Stimulated activated CD8-positive, alpha-beta memory T cell treated with anti-CD3 and anti-CD28 coated beads, Interleukin-12 subunit alpha, Interleukin-12 subunit beta, amount 100 ng/mL, for 1 hour (primary cell): Measurements from ENCODE around the gene DACH1.
"Not testable (repeated sequence)": the region's sequence is repeated elsewhere in the genome, so short reads cannot be mapped to it uniquely, and the experiment has no call there.

Experiments
- DNase-seq: peaks from one replicate; pipeline ENCODE4 v3.0.0-alpha.2; 2020; ENCODE audit warnings: low read depth

The DACH1 gene

DNA sequence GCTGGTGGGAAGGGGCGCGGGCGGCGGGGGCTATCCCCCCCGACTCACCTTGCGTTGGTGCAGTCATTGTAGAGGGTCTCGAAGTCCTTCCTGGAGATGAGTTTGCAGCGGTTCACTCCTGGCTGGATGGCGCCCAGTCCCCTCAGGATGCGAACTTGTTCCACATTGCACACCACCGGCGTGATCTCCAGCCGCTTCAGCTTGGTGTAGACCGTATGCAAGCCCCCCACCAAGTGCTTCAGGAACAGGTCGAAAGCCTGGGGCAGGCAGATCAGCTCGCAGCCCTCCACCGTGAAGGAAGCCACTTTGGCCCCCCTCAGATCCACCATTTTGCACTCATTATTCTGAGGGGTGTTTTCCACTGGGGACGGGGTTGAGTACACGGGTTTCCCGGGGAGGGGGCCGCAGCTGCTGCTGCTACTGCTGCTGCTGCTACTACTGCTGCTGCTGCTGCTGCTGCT lies 1.1 kb downstream of the DACH1 start:
- DNase-seq = no peak

DNA sequence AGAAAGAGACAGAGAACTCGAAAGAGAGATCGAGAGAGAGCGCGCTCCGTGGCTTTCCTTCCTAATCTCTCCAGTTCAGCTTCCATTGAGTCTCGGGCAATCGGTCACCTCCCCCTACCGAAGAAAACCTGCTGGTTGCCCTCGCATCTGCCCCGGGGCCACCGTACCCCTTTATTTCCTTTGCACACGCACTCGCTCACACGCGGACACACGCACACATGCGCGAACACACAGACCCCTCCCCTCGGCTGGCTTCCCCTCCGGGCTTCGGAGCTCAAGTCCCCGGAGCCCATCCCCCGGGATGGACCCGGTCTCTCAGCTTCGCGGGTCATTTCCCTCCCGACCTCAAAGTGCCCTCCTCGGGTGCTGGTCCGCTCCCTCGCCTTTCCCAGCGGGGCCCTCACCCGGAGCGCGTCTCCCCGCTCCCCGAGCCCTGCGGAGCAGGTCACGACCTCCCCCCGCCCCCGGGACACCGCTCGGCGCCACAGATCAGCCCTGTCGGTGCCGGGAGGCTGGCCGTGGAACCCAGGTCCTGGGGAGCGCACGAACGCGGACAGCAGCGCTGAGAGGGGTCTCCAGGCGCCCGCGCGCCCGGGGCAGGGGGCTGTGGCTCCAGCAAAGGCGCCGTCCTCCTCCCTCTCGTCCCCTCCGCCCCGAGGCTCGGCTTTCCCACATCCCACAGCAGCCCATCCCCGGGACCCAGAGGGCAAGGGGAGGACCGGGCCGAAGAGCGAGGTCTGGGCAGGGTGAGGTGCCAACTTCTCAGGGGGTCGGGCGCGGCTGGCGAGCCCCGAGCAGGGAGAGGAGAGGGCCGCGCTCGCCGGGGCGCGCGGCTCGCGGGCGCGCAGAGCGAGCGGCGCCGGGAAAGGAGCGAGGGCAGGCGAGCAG lies 1.8 kb downstream of the DACH1 start:
- DNase-seq = no peak

DNA sequence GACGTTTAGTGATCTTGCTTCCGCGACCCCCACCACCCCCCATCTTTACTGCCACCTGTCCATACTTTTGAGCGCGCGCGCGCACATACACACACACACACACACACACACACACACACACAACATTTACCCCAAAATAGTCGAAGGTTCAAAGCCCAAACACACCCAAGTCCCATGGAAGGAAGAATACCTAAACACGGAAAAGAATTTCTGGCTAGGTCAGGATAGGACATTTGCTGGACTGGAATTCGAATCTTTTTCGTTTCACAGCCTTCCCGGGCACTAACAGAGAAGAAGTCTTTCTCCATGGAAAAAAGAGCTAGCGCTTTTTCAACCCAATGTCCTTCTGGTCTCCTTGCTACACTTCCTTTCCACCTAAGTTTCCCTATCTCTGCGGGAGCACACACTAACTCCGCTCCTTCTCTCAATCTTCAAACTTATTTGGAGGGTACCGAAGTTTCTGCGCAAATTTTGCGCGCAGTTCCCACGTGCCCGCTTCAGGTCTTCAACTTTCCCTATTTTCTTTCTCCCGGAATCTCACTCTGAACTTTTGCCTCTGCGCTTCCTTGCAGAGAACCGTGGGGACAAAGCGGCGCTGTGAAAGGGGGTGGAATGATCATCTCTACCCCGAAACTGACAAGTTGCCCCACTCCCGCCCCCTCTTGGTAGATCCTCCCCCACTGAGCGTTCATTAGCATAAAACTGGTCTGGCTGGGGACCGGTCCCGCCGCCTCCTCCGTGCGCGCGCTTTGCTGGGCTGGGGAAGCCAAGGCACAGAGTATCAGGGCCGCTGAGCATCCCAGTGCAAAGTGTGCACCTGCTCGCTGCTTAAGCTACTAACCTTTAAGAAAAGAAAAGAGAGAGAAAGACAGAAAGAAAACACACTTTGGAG lies 2.7 kb downstream of the DACH1 start:
- no peak for DNase-seq

DNA sequence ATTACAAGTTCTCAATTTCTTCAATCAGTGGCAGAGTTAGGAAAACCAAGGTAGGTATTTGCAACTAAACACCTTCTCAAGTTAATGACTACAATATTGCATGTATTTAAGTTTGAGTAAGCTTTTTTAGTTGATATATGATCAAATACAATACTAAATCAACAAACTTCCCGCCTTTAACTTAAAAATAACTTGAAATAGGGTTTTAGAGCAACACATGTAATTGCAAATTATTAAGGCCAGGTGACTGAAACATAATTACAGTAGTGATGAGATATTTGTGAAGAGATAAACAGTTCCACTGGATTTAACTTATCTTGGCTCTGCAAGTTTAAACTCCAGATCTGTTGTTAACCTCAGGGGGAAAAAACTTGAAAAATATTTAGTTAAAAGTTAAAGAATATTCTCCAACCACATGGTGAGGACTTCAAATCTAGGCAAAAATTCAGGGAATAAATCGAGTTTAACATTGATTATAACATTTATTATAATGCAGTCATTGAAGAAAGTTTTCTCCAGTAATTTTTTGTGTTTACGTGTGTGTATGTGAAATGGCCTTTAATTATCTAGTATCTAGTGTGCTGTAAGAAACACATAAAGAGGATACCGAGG lies 3.6 kb downstream of the DACH1 start:
- DNase-seq = no peak

DNA sequence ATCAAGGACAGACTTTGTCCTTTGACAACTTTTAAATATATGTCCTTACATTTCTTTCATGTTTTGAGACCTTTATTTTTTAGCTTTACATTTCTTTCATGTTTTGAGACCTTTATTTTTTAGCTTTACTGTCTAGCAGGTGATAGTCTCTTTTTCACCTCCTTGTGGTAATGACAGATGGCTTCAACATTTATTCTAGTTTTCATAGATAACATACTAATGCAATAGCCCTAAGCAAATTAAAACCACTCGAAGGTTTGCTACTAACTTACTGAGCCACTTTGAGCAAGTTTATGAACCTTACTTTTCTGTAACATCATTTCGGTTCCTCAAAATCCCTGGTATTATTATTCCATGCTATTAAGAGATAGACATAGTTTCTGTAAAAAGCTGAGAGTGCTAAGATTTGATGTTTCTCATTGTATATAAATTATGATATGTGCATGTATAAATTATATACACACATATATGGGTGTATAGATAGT lies 4.5 kb downstream of the DACH1 start:
- DNase-seq = no peak

DNA sequence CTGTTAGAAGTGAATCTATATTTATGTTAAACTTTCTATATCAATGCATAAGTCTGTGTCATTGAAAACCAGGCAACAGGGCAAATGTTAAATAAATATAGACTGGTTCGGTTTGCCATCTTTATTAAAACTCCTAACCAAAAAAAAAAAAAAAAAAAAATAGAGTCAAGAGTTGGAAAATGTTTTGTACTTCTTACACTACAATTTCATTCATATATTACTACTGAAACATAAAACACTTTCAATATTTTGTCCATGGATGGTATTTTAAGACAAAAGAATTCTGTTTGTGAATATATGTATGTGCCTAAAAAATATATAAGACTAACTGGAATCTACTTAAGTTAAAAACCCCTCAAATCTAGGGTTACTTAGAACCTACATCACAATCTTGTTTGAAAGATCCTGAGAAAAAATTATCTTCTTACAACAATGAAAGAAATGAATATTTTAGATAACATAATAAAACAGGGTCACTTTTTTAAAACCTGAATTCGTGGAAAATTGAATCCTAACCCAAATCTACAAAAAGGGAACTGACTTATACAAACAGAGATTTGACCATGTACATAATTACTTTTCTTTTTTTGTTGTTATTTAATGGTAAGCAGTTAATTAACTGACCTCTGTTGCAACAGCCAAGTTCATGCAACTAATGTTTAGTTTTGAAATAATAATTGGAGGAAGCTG lies 5.1 kb downstream of the DACH1 start:
- DNase-seq = no peak

DNA sequence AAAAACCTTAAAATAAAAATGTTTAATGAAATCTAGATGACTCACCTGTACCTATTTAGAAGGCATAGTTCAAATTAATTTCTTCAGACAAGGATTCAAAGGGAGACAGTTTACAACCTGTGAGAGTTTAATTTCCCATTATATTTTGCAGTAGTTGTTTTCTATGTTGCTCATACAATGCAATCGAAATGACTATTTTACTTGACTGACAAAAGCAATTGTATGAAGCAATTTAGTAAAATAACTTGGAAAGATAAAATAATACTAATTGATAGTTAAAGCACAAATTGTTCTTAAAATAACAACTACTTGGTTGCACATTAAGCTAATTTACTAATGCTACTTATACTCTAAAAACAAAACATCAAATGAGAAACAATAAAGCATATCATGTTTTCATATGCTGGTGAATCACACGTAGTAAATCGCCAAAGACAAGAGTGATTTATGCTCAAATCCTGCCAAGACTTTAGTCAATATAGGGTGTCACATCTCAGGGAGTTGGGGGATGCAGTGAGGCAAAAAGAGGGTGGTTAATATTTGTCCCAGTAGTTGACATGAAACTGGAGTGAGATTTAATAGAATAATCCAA lies 6.4 kb downstream of the DACH1 start:
- no peak for DNase-seq

DNA sequence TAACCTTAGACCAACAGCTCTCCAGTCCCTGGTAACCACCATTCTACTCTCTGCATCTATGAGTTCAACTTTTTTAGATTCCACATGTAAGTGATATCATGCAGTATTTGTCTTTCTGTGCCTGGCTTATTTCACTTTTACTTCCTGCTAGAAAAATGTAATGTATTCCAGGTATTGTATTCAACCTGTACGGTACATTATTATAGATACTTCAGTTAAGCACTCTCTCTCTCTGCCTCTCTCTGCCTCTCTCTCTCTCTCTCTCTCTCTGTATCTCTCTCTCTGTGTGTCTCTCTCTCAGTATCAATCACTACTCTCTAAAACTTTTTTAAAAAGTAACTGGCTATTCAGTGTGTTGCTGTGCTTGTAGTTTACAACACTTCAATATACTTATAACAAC lies 8.4 kb downstream of the DACH1 start:
- no peak for DNase-seq

DNA sequence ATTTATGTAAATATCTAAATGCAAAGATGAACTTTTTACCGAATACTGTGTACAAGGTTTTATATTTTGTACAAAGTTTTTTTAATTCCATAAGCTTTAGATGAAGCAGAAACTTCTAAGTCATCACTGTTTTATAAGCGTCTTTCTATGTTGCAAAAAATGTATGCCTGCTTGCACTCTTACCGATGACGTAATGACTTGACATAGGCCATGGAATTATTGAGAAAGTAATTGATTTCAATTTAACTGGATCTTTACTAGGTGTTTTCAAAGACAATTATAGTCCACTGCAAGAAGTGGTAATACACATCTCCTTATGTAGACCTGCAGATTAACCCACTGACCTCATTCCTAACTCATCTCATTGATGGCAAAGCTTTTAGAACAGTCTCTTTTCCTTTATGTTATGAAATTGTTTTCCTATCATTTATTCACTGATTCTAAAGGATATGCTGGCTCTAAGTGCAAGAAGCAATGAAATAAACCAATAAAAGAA lies 10.4 kb downstream of the DACH1 start:
- DNase-seq = no peak

DNA sequence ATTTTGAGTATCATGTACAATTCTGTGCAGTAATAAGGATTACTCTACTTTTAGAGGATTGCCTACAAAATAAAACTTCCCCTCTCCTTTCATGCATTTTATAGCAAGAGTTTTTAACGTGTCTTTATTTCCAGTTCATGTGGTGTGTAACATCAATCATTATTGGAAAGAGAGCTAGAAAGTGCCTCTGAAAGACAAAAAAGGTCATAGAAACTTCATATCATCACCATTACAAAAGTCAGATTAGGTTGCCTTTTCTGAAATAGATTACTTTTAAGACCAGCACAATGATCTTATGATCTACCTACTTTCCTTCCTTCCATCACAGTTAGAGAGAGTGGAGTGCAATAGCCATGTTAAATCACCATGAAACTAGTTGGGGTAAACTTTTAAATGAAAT lies 12.6 kb downstream of the DACH1 start:
- no peak for DNase-seq

DNA sequence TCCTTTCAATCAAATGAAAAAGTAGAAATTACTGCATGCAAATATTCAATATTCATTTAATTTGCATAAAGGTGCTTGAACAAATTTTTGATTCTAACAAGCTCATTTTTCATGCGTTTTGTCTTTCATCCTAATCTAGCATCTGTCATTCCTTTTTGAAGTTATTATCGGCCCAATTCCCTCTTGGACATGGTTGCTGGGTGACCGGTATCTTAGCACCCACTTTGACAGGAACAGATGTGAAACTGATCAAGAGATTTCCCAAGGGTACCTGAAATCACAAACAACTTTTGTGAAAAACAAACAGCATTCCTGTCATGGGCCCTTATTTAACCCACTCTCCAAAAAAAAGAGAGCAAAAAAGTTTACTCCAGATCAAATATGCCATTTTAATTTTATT lies 13.3 kb downstream of the DACH1 start:
- DNase-seq = no peak

DNA sequence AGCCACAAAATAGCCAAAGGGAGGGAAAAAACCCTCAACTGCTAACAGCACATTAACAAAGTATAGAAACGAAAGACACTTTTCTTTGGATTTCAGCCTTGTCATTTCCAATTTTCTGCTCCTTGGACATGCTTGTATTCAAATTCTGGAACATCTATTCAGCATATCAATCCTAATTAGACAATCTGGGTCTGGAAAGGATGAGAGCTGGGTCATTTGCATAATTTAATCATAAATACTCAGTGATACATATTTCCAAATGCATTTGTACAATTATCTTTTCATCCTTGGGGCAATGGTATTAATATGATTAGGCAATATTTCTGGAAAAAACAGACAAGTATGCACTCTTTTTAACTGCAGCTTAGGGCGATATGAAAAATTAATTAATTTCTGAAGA lies 14.3 kb downstream of the DACH1 start:
- no peak for DNase-seq

DNA sequence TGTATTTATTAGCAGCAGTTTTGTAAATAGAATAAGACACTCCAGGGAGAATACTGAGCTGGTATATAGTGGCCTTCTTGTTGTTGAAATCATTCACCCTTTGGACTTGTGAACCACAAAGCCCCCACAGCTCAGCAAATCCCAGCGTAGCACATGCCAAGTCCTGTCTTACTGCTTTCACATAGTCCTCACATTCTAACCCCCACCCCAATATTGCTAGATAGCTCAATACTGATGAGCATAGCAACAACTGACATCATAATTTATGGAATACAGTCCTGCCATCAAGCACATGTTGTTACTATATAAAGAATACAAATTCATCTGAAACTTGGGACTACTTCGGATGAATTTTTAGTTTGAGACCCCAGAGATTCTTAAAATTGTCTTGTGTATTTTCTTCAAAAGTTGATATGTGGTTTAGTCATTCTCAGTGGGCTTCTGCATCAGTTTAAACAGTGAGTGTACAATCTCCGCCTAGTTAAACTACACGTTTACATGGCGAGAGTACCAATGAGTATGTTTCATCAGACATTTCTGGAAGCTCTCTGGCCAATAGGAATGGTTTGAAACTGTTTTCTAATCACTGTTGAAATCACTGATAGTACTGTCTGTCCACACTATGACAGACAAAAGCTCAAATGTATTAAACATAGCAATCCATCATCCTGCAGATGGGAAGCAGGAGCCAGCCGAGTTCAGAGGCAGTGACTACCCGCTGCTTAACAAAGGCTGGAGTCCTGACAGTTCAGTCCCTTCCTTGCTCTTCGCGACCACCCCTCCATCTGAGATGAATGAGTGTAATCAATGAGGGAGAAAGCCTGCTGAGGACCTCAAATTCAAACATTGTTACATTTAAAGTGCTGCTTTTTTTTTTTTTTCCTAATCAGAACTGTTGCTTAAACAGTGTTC lies 15.2 kb downstream of the DACH1 start:
- DNase-seq = no peak

DNA sequence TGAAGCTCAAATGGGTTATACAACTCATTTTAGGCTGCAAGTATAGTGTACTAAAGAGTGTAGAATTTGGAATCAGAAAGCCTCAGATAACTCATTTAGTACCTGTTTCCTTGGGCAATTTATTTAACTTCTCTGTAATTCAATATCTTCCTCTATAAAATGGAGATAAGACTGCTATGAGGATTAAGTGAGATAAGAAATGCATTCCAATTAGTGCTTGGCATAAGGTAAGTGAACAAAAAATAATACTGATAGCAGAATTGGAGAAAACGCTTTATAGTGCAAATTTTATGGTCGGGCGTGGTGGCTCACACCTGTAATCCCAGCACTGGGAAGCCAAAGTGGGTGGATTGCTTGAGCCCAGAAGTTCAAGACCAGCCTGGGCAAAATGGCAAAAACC lies 25.0 kb downstream of the DACH1 start:
- no peak for DNase-seq

DNA sequence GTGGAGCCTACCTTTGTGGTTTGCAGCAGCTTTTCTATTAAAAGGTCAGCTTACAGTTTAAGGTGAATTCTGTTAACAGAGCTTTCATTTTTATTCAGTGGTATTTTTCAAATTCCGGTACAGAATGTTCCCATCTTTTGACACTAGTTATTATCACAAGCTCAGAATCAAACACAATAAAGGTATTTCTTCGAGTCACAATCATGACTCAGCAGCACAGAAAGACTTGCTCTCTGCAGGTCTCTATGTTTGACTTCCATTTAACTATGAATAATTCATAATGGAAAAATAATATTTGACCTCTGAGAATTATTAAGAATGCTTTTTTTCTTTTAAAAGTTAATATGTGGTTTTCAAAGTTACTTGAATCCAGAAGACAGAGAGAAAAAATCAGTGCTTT lies 28.2 kb downstream of the DACH1 start:
- no peak for DNase-seq

DNA sequence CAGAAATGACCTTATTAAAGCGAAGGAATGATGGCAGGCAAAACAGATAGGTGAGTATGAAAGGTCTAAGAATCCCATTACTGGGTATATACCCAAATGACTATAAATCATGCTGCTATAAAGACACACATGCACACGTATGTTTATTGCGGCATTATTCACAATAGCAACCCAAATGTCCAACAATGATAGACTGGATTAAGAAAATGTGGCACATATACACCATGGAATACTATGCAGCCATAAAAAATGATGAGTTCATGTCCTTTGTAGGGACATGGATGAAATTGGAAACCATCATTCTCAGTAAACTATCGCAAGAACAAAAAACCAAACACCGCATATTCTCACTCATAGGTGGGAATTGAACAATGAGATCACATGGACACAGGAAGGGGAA lies 29.4 kb downstream of the DACH1 start:
- not testable (repeated sequence) for DNase-seq

DNA sequence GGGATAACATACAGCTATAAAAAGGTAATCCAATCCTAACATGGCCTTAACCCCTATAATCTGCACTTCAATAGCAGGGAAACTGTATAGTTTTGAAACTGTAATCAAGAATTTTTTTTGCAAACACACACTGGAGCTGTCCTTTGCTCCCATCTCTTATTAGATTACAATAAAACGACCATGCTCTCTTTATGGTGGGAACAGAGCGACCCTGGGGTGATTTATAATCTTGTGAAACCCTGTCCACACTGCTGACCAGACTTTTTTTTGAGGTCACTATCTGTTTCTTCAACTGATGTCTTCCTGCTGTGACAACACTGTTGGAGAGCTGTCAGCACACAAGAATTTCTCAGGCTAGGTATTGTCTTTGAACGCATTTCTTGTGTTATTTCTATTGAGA lies 35.3 kb downstream of the DACH1 start:
- no peak for DNase-seq

DNA sequence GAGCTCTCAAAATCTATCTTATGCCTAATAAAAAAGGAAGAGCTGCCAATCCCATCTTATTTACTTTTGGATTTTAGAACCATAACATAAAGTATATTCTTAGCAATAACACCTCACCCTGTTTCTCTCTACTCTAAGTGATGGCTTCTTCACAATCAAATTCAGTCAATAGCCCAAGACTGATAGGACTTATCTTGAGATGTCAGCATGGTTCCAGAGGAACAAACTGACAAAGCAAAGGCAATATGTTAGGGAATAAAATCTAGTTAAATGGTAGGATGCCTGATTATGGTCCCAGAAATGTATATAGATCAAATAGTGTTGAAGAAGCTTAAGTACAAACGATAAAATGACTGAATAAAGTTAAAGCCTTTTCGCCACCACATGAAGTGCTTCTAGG lies 36.3 kb downstream of the DACH1 start:
- no peak for DNase-seq

DNA sequence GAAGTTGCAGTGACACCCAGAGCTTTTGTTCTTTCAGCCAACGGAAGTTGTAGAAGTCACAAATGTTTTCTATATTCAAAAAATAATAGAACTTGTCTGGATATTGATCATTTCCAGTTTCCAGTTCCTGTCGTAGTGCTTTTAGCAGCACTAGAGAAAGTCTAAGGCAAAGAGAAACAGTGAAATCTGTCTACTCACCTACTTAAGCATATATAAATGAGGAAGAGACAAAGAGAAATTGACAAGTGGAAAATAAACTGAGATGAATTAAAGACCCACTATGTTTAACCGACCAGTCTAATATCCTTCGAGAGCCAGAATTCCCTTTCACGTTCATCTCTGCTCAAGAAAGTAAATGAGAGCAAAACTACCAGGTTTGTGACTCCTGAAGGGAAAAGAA lies 36.7 kb downstream of the DACH1 start:
- no peak for DNase-seq

DNA sequence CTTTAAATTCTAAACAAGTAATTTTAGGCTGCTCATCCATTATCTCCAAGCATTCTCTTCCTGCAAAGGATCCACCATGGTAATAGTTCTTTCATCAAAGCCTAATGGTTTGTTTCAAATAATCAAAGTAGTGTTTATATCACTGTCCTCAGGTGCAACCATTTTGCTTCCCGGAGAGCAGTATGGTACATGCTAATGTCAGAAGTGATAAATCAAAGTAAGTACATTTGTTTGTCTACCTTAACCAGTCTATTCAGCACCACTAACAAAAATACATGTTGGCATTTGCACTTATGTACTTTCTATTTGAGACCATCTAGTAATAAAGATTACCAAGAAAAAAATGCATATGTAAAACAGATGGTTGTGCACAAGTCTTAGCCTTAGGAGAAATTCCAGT lies 37.5 kb downstream of the DACH1 start:
- DNase-seq = no peak
